ENCODE data around the gene ZNF783.

GRCh38 chr7:149245244-149245643 lies 16.8 kb upstream of the ZNF783 start:
- TF ChIP-seq EZH2 (IDR thresholded peaks at IDR 0.05; ENCODE audit: low read length, missing control alignments) (no peak), CTCF (conservative IDR thresholded peaks at IDR 0.05 in 1 of 2, IDR thresholded peaks at IDR 0.05 in 1 of 2; ENCODE audit: low read depth in 1 of 2, low read length in 2 of 2) (no peak)
